HG03066 (cell line): ENCODE data around the gene UBE2E2.
"Not testable (repeated sequence)": the region's sequence is repeated elsewhere in the genome, so short reads cannot be mapped to it uniquely, and the experiment has no call there.

Experiments used
- ATAC-seq: cut with Tn5 transposase; IDR thresholded peaks from one replicate; pipeline ENCODE4 v1.9.1; 2021; ENCODE audit warnings: low read depth; ENCODE audit not compliant: unreplicated experiment

Gene UBE2E2

DNA sequence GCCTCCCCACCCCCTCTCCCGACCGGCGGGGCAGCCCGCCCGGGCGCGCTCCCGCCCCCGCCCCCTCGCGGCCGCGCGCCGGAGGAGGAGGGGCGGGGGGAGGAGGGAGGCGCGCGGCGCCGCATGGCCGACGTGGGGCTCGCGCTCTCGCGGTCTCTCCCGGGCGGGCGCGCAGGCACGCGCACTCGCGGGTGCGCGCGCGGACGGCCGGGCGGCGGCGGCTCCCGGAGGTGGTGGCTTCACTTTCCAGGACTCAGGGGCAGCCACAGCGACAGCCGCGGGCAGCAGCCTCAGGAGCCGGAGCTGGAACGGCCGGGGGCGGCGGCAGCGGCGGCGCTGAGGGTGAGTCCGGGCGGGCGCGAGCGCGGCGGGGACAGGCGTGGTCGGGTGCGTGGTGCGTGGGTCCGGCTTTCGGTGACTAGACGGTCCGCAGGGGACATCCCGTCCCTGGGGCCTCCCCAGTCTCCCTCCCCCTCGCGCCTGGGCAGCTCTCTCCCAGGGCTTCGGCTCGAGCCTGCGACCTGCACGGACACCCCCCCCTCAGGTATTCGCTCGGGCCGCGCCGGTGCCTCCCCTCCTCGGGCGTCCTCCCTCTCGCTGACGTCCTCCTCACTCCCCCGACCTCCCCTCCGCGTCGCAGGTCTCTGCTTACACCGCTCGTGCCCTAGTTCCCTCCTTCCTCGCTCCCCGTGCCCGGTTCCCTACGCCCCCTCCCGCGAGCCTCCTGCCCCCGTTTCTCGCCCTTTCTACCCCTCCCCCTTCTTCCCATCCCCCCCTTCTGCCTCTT, at the start of gene UBE2E2:
TSS of gene UBE2E2 (plus strand) at position 407 of the 787 bp plus-strand sequence.
- peak; percentile 69 for ATAC-seq

DNA sequence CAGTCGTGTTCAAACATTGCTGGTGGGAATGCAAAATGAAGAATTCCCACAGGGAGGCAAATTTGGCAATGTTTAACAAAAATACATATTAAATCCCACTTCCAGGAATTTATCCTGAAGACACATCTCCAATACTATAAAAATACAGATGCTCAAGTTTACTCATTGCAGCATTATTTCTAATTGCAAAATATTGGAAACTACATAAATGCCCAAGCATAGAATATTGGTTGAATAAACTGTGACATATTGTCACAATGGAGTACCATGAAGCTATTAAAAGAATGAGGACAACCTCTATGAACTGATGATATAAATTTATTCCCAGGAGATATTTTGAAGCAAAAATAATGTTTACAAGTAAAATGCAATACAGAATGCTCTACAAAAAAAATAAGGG, 49.7 kb upstream of the UBE2E2 start:
- no peak for ATAC-seq

DNA sequence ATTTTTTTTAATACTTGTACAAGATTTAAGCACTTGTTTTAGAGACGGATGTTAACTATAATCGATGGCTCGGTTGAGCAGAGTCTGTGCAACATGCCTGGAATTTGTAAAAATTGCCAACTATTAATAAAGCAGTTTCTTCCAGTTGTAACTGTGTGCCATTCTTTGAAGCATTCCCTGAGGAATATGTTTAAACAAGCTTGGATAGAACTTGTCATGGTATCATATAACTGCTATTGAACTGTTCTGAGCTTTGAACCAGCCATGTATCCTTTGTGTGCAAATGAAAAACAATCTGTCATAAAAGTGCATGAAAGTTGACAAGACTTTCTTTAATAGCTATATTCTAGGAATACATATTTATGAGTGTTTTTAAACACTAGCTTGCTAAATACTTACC, 45.8 kb upstream of the UBE2E2 start:
- no peak for ATAC-seq

DNA sequence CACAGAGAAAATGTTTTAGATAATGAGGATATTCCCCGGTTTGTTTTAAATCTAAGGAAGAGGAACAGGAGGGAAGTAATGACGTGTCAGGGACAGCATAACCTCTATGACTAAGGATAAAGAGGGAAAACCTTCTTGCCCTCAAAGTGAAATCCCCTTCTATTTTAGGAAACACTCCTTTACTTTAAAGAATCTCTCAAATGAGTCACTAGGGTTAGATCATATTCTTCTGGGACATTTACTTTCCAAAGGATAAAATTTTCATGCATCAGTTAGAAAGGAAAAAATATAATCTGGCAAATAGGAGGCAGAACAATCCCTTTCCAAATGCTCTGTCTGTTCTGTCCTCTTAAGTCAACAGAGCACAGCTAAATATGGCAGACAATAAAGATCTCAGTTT, 43.2 kb upstream of the UBE2E2 start:
- no peak for ATAC-seq

DNA sequence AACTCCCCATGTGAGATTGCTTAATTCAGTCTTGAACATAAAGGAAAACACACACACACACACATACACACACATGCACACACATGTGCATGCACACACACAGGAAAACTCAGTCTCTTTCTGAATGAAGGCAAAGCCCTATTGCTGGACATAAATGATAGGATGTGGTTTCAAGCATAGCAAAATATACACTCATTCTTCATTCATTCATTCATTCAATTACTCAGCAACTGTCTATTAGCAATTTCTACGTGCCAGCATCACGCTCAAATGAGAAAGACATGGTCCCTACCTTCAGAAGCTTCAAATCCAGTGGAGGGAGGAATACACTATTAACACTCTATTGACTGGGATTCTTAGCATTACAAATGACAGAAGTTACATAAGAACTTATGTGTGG, 41.8 kb upstream of the UBE2E2 start:
- no peak for ATAC-seq

DNA sequence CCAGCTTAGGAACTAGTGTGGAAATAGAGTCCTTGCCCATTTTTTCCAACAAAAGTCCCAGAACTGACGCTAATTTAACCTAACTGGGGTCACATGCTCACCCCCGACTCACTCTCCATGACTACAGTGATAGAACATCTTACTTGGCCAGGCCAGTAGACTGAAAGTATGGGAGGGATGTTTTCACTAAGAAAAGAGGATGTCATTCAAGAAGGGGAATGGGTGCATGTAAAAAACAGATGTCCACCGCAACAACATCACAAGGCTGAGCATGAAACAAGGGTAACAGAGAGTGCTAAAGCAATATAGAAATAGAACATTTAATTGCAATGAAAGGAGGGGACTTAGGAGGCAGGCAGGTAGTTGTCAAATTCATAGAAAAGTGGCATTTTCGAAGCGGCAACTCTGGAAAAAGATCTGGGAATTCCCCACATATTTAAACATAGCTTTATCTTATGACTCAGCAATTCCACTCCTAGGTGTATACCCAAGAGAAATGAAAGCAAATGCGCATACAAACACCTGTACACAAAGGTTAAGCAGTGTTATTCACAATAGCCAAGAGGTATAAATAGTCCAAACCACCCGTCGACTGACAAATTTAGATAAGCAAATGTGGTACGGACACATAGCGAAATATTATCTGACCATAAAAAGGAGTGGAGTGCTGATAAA, 41.1 kb upstream of the UBE2E2 start:
- ATAC-seq = peak; percentile 48

DNA sequence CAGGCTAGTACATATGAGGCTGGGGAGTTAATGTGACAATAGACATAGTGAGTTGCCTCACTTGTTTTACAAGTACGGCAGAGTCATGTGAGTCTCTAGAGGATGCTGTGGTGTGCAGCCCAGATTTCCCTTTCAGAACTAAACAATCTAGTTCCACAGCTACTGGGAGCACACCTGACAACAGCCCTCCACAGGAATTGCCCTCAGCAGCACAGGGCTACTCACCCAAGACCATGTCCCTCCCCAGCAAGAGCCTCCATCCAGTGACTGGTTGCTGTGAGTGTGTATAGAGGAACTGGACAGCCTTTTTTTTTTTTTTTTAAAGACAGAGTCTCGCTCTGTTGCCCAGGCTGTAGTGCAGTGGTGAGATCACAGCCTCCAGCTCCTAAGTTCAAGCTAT, 40.2 kb upstream of the UBE2E2 start:
- peak; percentile 54 for ATAC-seq

DNA sequence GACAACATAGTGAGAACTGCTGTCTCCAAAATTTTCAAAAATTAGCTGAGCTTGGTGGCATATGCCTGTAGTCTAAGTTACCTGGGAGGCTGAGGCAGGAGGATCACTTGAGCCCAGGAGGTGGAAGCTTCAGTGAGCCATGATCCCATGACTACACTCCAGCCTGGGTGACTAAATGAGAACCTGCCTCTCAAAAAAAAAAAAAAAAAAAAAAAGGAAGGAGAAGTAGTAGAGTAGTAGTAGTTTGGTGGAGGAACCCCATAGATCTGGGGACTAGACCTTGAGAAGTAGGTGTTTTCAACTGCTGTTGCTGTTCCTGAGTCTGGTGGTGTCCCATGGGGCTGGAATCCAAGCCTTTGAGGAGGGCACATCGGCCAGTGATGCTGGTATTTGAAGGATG, 38.4 kb upstream of the UBE2E2 start:
- ATAC-seq = no peak

DNA sequence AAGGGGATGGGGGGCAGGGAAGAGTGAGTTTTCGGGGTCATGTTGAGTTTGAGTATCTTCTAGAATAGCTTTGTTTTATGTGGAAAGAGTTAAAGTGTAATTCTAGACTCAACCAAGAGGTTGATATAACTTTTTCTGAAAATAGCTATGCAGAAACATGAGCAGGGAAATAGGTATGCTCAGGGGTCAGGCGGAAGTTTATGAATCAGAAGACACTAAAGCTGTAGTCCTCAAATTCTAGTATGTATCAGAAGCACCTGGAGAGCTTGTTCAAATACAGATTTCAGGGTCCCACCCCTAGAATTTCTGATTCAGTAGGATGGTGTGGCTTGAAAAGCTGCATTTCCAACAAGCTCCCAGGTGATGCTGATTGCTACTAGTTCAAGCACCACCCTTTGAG, 37.6 kb upstream of the UBE2E2 start:
- ATAC-seq = no peak

DNA sequence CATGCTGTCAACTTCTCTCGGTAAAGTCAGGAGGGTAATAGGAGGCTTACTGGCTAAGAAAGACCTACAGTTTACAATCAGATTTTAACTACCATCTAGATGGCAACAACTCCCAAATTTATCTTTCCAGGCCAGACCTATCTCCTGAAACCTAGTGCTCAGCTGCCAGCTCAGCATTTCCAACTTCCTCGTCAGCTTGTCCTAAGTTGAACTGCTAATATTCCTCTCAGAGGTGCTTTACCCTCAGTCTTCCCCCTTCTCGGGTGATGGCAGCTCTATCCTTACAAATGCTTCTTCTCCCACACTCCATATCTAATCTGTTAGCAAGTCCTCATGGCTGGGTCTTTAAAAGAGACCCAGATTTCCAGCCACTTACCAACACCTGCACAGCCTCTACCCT, 36.9 kb upstream of the UBE2E2 start:
- no peak for ATAC-seq

DNA sequence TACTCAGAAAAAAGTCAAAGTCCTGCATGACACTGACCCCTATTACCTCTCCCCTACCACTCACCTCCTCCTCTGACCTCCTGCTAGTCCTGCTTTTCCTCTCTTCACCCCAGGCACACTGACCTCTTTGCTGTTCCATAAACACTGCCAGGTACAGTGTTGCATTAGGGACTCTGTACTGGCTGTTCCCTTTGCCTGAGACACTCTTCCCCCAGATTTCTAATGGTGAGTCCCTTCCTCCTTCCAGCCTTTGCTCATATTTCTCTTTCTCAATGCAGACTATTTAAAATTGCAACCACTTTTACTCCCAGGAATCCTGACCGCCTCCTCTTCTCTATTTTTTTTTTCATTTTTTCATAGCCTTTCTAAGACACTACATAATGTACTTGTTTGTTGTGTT, 36.3 kb upstream of the UBE2E2 start:
- ATAC-seq = no peak

DNA sequence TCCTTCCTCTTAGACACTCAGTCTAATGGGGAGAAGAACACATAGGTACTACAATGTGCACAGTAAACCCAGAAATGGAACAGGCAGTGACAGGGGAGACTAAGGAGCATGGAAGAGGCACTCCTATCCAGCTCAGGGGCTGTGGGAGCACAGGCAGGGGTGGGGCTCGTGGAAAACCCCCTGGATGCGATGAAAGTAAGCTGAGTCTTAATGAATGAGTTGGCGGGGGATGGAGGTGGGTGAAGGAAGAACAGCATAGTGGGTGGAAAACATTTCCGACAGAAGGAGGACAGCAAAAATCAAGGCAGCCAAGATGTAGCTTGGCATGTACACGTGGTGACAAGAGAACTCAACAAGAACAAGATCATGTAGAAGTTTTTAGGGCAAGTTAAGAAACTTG, 33.6 kb upstream of the UBE2E2 start:
- no peak for ATAC-seq

DNA sequence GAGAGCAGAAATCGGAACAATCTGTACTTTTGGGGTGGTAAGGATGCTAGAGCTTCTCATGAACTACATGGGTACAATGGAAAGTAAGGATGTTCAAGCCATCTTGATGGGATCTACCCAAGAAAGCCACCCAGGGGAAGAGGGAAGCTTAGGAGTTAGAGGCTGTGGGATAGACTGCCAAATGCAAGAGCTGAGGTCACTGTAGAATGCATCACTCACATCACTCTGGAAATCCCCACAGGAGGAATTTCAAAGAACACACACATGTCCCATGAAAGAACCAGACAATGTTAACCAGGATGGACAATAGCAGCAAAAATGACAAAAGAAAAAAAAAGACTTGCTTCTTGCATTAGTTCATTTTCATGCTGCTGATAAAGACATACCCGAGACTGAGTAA, 32.8 kb upstream of the UBE2E2 start:
- ATAC-seq = no peak

DNA sequence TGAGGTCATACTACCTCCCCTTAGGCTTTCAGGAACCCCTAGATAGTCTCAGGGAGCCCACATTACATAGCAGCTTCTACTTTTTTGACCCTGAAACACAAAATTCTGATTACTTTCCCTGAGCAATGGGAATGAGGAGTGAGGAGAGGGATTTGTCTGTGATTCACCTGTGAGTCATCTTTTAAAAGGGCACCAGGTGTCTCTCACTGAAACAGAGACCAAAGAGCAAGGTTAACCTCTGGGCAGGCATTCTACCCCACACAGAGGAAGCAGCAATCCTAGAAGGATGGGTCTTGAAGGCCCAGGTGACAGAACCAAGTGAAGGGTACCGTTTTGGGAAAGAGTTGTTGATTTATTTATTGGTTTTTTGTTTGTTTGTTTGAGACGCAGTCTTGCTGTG, 31.1 kb upstream of the UBE2E2 start:
- ATAC-seq = no peak

DNA sequence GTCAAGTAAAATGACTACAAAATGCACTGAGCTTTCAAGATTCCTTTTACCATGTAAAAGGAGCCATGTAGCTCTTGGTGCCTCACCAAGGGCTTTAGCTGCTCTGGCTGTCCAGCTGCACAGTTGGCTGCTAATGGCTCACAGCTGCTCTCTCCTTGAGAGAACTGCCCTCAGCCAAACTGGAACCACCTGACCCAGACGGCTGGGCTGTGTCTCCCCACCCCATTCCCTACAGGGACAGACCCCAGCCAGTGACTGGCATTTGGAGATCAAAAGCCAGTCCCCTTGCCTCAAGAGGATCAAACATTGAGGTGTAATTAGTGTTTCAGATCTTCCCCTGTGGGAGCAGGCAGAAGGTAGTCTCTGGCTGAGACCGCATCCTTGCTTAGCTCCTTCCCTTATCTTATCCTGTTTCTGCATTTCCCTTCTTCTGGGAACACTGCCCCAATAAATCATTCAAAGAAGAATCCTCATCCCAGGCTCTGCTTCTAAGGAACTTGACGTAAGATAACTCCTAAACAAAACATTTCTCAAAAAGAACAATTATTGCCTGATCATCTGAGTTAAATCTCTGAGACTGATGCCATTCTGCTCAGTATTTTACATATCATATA, 28.6 kb upstream of the UBE2E2 start:
- ATAC-seq = no peak

DNA sequence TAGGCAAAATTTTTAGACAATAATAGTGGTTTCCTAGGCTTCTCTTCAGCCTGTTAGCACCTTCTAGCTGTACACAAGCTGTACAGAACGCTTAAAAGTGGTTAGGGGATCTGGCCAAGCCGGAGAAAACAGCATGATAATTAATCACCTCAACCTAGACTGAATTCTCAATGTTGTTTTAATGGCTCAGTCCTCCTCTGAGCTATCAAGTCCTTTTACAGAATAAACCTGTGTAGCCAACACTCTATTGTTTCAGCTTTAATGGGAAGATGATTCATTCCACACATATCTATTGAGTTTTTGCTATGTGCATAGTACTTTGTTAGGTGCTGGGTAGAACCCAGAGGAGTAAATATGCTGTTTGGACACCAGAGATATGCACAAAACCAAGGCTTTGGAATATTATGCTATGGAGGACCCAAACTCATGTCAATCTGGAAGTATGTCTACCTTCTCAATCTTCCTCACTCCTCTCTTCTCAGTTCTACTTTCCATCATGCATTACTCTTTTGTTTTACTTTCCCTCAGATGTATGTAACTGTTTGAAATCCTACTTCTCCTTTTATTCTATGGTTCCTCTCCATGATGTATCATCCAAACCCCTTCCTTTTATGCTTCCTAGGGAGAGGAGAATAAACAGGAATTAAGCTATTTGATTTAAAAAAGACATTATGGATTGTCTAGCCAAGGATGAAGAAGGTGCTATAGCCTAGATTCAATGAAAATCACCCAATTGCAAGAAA, 27.6 kb upstream of the UBE2E2 start:
- no peak for ATAC-seq

DNA sequence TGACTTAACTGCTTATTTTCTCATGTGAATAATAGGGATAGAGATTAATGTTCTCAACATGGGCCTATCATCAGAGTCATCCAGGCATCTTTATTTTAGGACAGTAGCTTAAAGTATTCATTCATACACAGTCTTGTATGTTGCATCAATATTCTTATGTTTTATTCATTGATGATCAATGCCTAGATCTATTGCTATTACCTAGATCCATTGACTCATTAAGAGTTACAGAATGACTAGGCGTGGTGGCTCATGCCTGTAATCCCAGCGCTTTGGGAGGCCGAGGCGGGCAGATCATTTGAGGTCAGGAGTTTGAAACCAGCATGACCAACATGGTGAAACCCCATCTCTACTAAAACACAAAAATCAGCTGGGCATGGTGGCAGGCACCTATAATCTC, 26.3 kb upstream of the UBE2E2 start:
- not testable (repeated sequence) for ATAC-seq

DNA sequence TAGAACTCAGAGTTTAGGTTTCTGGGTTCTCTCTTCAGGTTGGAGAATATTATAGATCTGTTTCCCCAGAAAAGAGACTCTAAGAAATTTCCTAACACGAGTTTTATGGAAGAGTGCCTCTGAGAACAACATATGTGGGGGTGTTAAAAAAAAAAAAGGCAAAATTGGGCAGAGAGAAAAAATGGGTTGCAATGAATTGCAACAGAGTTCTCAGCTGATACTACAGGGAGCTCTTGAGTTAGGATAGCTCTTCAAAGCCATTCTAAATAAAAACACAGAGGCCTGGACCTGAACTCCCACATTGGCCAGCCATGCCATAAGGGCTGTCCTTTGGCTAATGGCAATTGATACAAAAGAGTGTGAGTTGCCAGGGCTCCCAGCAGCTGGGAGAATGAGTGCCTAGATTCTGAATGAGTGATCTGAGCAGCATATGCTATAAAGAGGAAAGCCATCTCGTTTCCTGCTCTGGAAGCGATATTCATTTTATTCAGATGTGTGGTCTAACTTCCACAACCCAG, 20.1 kb upstream of the UBE2E2 start:
- ATAC-seq = no peak

DNA sequence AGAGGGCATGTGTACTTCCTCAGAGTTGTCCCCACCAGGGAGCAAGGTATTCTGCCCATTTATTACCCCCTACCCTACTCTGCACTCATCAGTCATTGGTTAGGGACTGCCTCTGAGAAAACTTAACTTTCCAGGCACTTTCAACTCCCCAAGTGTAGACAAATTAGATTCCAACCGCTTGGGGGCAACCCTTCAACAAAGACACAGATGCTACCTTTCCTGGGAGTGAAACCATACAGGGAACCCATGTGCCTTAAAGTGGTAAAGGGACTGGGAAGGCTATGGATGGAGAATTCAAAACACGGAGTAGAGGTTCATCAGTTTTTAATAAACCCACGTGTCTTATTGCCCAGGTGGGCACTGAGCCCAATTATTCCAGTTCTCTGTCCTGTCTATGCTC, 19.4 kb upstream of the UBE2E2 start:
- ATAC-seq = no peak

DNA sequence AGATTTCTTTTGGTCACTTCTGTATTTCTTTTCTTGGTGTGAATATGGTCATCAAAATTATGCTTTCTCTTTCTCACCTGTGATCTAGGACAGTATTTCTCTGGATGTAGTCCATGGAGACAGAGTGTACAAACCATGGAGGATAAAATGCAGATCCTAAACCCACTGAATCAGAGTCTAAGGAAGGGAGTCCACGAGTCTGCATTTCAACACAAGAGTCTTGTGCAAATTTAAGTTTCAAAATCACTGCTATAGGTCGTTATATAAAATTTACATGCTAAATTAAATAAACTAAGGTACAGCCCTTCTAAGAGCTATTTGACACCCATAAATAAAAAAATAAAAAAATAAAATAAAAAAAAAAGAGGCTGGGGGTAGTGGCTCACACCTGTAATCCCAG, 17.3 kb upstream of the UBE2E2 start:
- no peak for ATAC-seq

DNA sequence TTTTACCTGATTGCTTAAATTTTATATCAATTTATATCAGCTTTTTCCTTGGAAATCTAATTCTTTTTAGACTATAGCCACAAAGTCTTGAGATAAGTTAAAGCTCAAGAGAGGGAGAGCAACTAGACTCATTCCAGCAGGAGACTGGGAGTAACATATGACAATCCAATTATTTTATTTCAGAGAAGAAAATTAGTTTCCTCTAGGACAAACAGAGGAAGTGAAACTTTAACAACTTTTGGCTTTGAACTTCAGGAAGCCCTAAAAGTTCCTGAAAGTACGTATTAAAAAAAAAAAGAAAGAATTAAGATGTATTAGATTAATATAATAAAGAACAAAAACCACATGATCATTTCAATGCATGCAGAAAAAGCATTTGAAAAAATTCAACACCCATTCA, 13.9 kb upstream of the UBE2E2 start:
- ATAC-seq = no peak
